ENCODE data around the gene PKP2.
"Not testable (repeated sequence)": the region's sequence is repeated elsewhere in the genome, so short reads cannot be mapped to it uniquely, and the experiment has no call there.

Gene PKP2

GRCh38 chr12:32870716-32871115 is 25.9 kb downstream of the PKP2 start:
- peaks cover 23% of the 10 kb centered on the region for H3K36me3 ChIP-seq
- no peak overlapping the region for H3K4me3 ChIP-seq (ENCODE audit: low read depth in 1 of 2, low read length in 1 of 2)
- no peak for TF ChIP-seq CTCF (IDR thresholded peaks at IDR 0.05)
- no peaks in the 10 kb centered on the region for H3K27me3 ChIP-seq
- no peaks in the 10 kb centered on the region for H3K9me3 ChIP-seq
- peaks cover under 1 to 3% of the 10 kb centered on the region in 2 experiments for H3K4me1 ChIP-seq (ENCODE audit: control insufficient read depth in 1 of 2, insufficient read depth in 1 of 2, low read depth in 1 of 2, low read length in 1 of 2)
- no peak overlapping the region for H3K27ac ChIP-seq

GRCh38 chr12:32868885-32869284 is 27.7 kb downstream of the PKP2 start:
- Histone ChIP-seq H3K4me3 (ENCODE audit: low read depth in 1 of 2, low read length in 1 of 2) (no peak overlapping the region), H3K27ac (no peak overlapping the region), H3K36me3 (peaks cover 23% of the 10 kb centered on the region), H3K27me3 (no peaks in the 10 kb centered on the region), H3K9me3 (no peaks in the 10 kb centered on the region), H3K4me1 (ENCODE audit: control insufficient read depth in 1 of 2, insufficient read depth in 1 of 2, low read depth in 1 of 2, low read length in 1 of 2) (peaks cover 0 to 8% of the 10 kb centered on the region in 2 experiments)
- no peak for TF ChIP-seq CTCF (IDR thresholded peaks at IDR 0.05)

GRCh38 chr12:32864731-32865130 is 31.8 kb downstream of the PKP2 start:
- TF ChIP-seq CTCF (IDR thresholded peaks at IDR 0.05) = no peak
- Histone ChIP-seq H3K27ac (no peak overlapping the region), H3K4me1 (ENCODE audit: control insufficient read depth in 1 of 2, insufficient read depth in 1 of 2, low read depth in 1 of 2, low read length in 1 of 2) (peaks cover 0 to 8% of the 10 kb centered on the region in 2 experiments), H3K4me3 (ENCODE audit: low read depth in 1 of 2, low read length in 1 of 2) (no peak overlapping the region), H3K27me3 (no peaks in the 10 kb centered on the region), H3K36me3 (peaks cover 21% of the 10 kb centered on the region), H3K9me3 (no peaks in the 10 kb centered on the region)

- no peak overlapping the region for H3K27ac ChIP-seq
Measured at GRCh38 chr12:32863128-32863527, 33.4 kb downstream of the PKP2 start.

GRCh38 chr12:32861658-32862057 is 34.9 kb downstream of the PKP2 start:
- not testable (repeated sequence) for H3K4me1 ChIP-seq (ENCODE audit: control insufficient read depth in 1 of 2, insufficient read depth in 1 of 2, low read depth in 1 of 2, low read length in 1 of 2); H3K36me3 ChIP-seq; H3K4me3 ChIP-seq (ENCODE audit: low read depth in 1 of 2, low read length in 1 of 2); H3K27me3 ChIP-seq; H3K27ac ChIP-seq; H3K9me3 ChIP-seq

More at GRCh38 chr12:32863128-32863527, 33.4 kb downstream of the PKP2 start:
- no peak overlapping the region for H3K4me3 ChIP-seq (ENCODE audit: low read depth in 1 of 2, low read length in 1 of 2)
- H3K4me1 ChIP-seq (ENCODE audit: control insufficient read depth in 1 of 2, insufficient read depth in 1 of 2, low read depth in 1 of 2, low read length in 1 of 2) = peaks cover 0 to 8% of the 10 kb centered on the region in 2 experiments
- TF ChIP-seq CTCF (IDR thresholded peaks at IDR 0.05) = no peak
- H3K36me3 ChIP-seq = peaks cover 12% of the 10 kb centered on the region
- H3K27me3 ChIP-seq = no peaks in the 10 kb centered on the region
- no peaks in the 10 kb centered on the region for H3K9me3 ChIP-seq

GRCh38 chr12:32860192-32860591 is 36.4 kb downstream of the PKP2 start:
- no peak overlapping the region for H3K27ac ChIP-seq
- H3K4me3 ChIP-seq (ENCODE audit: low read depth in 1 of 2, low read length in 1 of 2) = no peak overlapping the region
- TF ChIP-seq CTCF (IDR thresholded peaks at IDR 0.05) = no peak
- peaks cover under 1 to 11% of the 10 kb centered on the region in 2 experiments for H3K4me1 ChIP-seq (ENCODE audit: control insufficient read depth in 1 of 2, insufficient read depth in 1 of 2, low read depth in 1 of 2, low read length in 1 of 2)
- H3K36me3 ChIP-seq = no peaks in the 10 kb centered on the region
- H3K27me3 ChIP-seq = no peaks in the 10 kb centered on the region
- H3K9me3 ChIP-seq = no peaks in the 10 kb centered on the region
